Measurements from ENCODE around the gene ABCA3.

DNA sequence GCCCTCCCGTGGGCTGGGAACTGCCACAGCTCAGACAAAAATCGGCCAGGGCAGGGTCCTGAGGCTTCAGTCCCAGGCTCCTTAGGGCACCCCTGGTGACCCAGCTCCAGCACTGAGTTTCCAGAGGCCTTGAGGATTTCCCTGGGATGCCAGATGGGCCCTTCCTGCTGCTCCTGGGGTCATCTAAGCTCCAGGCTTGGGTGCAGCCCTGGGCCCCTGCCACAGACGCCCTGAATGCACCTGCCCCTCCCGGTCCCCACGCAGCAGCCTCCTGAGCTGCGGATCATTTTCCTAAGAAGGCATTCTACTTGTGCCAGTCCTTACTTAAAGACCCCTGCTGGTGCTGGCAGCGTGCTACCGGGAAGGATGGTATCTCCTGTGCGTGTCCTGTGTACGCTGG, 66.6 kb downstream of the ABCA3 start:
- TF ChIP-seq SRF (IDR thresholded peaks at IDR 0.05; ENCODE audit: low read depth, low read length) (no peak), RAD21 (IDR thresholded peaks at IDR 0.05 in 1 of 2, conservative IDR thresholded peaks at IDR 0.05 in 1 of 2; ENCODE audit: low read depth in 2 of 2, low read length in 2 of 2) (no peak), YY1 (IDR thresholded peaks at IDR 0.05; ENCODE audit: low read depth, low read length) (no peak), JUND (IDR thresholded peaks at IDR 0.05; ENCODE audit: low read length) (no peak), NRF1 (IDR thresholded peaks at IDR 0.05; ENCODE audit: low read depth, low read length) (no peak), POLR2AphosphoS5 (IDR thresholded peaks at IDR 0.05; ENCODE audit: low read depth, low read length) (no peak), FOSL1 (IDR thresholded peaks at IDR 0.05; ENCODE audit: insufficient read depth, low read depth, low read length) (no peak)
- TF ChIP-seq, protein P1, sequence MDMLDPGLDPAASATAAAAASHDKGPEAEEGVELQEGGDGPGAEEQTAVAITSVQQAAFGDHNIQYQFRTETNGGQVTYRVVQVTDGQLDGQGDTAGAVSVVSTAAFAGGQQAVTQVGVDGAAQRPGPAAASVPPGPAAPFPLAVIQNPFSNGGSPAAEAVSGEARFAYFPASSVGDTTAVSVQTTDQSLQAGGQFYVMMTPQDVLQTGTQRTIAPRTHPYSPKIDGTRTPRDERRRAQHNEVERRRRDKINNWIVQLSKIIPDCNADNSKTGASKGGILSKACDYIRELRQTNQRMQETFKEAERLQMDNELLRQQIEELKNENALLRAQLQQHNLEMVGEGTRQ (IDR thresholded peaks at IDR 0.05; ENCODE audit: low read length): no peak
- TF ChIP-seq, protein P2, sequence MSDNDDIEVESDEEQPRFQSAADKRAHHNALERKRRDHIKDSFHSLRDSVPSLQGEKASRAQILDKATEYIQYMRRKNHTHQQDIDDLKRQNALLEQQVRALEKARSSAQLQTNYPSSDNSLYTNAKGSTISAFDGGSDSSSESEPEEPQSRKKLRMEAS (IDR thresholded peaks at IDR 0.05): no peak
- TF ChIP-seq, protein P3, sequence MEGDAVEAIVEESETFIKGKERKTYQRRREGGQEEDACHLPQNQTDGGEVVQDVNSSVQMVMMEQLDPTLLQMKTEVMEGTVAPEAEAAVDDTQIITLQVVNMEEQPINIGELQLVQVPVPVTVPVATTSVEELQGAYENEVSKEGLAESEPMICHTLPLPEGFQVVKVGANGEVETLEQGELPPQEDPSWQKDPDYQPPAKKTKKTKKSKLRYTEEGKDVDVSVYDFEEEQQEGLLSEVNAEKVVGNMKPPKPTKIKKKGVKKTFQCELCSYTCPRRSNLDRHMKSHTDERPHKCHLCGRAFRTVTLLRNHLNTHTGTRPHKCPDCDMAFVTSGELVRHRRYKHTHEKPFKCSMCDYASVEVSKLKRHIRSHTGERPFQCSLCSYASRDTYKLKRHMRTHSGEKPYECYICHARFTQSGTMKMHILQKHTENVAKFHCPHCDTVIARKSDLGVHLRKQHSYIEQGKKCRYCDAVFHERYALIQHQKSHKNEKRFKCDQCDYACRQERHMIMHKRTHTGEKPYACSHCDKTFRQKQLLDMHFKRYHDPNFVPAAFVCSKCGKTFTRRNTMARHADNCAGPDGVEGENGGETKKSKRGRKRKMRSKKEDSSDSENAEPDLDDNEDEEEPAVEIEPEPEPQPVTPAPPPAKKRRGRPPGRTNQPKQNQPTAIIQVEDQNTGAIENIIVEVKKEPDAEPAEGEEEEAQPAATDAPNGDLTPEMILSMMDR (IDR thresholded peaks at IDR 0.05; ENCODE audit: control extremely low read depth in 1 of 3, insufficient read depth in 1 of 3, low read depth in 1 of 3, low read length in 3 of 3): no peak

All from H1 (cell line).